ENCODE results near the gene CALD1.

Gene CALD1

GRCh38 chr7:134854816-134855215 lies 75.4 kb downstream of the CALD1 start:
- DNase-seq (ENCODE audit: low read depth) = peak; percentile 85
- no peak for TF ChIP-seq CTCF (conservative IDR thresholded peaks at IDR 0.05; ENCODE audit: control insufficient read depth, insufficient read depth, low read depth, low read length)
- H3K4me3 ChIP-seq (ENCODE audit: control insufficient read depth, low read depth, low read length) = no peak overlapping the region

- H3K4me3 ChIP-seq (ENCODE audit: control insufficient read depth, low read depth, low read length) = no peak overlapping the region
- peak; percentile 43 for DNase-seq (ENCODE audit: low read depth)
- no peak for TF ChIP-seq CTCF (conservative IDR thresholded peaks at IDR 0.05; ENCODE audit: control insufficient read depth, insufficient read depth, low read depth, low read length)
These were observed 76.0 kb downstream of the CALD1 start for GRCh38 chr7:134855442-134855841.

GRCh38 chr7:134856091-134856490 lies 76.7 kb downstream of the CALD1 start:
- H3K4me3 ChIP-seq (ENCODE audit: control insufficient read depth, low read depth, low read length) = no peak overlapping the region
- no peak for TF ChIP-seq CTCF (conservative IDR thresholded peaks at IDR 0.05; ENCODE audit: control insufficient read depth, insufficient read depth, low read depth, low read length)
- peak; percentile 65 for DNase-seq (ENCODE audit: low read depth)

- no peak overlapping the region for H3K4me3 ChIP-seq (ENCODE audit: control insufficient read depth, low read depth, low read length)
- no peak for TF ChIP-seq CTCF (conservative IDR thresholded peaks at IDR 0.05; ENCODE audit: control insufficient read depth, insufficient read depth, low read depth, low read length)
- no peak for DNase-seq (ENCODE audit: low read depth)
These were observed 77.3 kb downstream of the CALD1 start for GRCh38 chr7:134856691-134857090.

- TF ChIP-seq CTCF (conservative IDR thresholded peaks at IDR 0.05; ENCODE audit: control insufficient read depth, insufficient read depth, low read depth, low read length) = no peak
- no peak overlapping the region for H3K4me3 ChIP-seq (ENCODE audit: control insufficient read depth, low read depth, low read length)
- DNase-seq (ENCODE audit: low read depth) = no peak
These were observed 78.5 kb downstream of the CALD1 start for GRCh38 chr7:134857958-134858357.

- no peak for DNase-seq (ENCODE audit: low read depth)
- TF ChIP-seq CTCF (conservative IDR thresholded peaks at IDR 0.05; ENCODE audit: control insufficient read depth, insufficient read depth, low read depth, low read length) = no peak
- no peak overlapping the region for H3K4me3 ChIP-seq (ENCODE audit: control insufficient read depth, low read depth, low read length)
These were observed 80.3 kb downstream of the CALD1 start for GRCh38 chr7:134859783-134860182.

All from fibroblast of mammary gland (primary cell).